Embryonic facial prominence (tissue), 1 donor: ENCODE data around the gene FRZB.

Experiments
- DNase-seq: peaks from one replicate; pipeline ENCODE4 v3.0.0-alpha.2; 2016; ENCODE audit errors: extremely low spot score

The FRZB gene

GRCh38 chr2:182834293-182834692 is 32.1 kb downstream of the FRZB start:
- no peak for DNase-seq

- no peak for DNase-seq
Observed at GRCh38 chr2:182833084-182833854, 33.2 kb downstream of the FRZB start.

GRCh38 chr2:182831921-182832320 is 34.5 kb downstream of the FRZB start:
- no peak for DNase-seq

- no peak for DNase-seq
Observed at GRCh38 chr2:182831101-182831500, 35.3 kb downstream of the FRZB start.

- DNase-seq: no peak
Observed at GRCh38 chr2:182827182-182827879, 39.1 kb downstream of the FRZB start.

GRCh38 chr2:182826496-182826895 is 39.9 kb downstream of the FRZB start:
- no peak for DNase-seq

GRCh38 chr2:182826064-182826463 is 40.4 kb downstream of the FRZB start:
- no peak for DNase-seq

GRCh38 chr2:182824767-182825158 is 41.7 kb downstream of the FRZB start:
- no peak for DNase-seq

- DNase-seq: no peak
Observed at GRCh38 chr2:182824056-182824766, 42.2 kb downstream of the FRZB start.

- DNase-seq: no peak
Observed at GRCh38 chr2:182822733-182823132, 43.7 kb downstream of the FRZB start.

GRCh38 chr2:182821182-182821581 is 45.3 kb downstream of the FRZB start:
- DNase-seq: no peak

GRCh38 chr2:182819412-182819811 is 47.0 kb downstream of the FRZB start:
- DNase-seq: no peak

- no peak for DNase-seq
Observed at GRCh38 chr2:182818925-182819324, 47.5 kb downstream of the FRZB start.

GRCh38 chr2:182818501-182818900 is 47.9 kb downstream of the FRZB start:
- no peak for DNase-seq

- DNase-seq: no peak
Observed at GRCh38 chr2:182817558-182817957, 48.9 kb downstream of the FRZB start.

- no peak for DNase-seq
Observed at GRCh38 chr2:182816866-182817265, 49.6 kb downstream of the FRZB start.

- DNase-seq: no peak
Observed at GRCh38 chr2:182814804-182815203, 51.6 kb downstream of the FRZB start.

- DNase-seq: no peak
Observed at GRCh38 chr2:182814380-182814779, 52.1 kb downstream of the FRZB start.

GRCh38 chr2:182810087-182810486 is 56.4 kb downstream of the FRZB start:
- DNase-seq: no peak

GRCh38 chr2:182807319-182807718 is 59.1 kb downstream of the FRZB start:
- DNase-seq: no peak

- DNase-seq: no peak
Observed at GRCh38 chr2:182804128-182804527, 62.3 kb downstream of the FRZB start.

GRCh38 chr2:182798736-182799135 is 67.7 kb downstream of the FRZB start:
- DNase-seq: no peak

GRCh38 chr2:182792441-182792840 is 74.0 kb downstream of the FRZB start:
- no peak for DNase-seq
